Measurements from ENCODE around the gene PAQR7. TPM values are rescaled to one million over a fixed set of nuclear protein-coding genes. Genes with fewer than 3 reads are reported as not detected.

Gene PAQR7
- total RNA-seq, 2 experiments from 2014 or later, result 1.1 to 1.5 TPM

- no peak overlapping the region for H3K4me3 ChIP-seq (ENCODE audit: low read length)
- ATAC-seq (ENCODE audit: poor library complexity) (no peak), DNase-seq (no peak)
- Mint-ChIP-seq H3K4me1 (ENCODE audit: low read depth) (peaks cover 10% of the 10 kb centered on the region), H3K27ac (no peak overlapping the region), H3K9me3 (no peaks in the 10 kb centered on the region), H3K4me3 (peak overlapping the region; percentile 7), H3K27me3 (no peaks in the 10 kb centered on the region), H3K36me3 (ENCODE audit: low read depth) (no peaks in the 10 kb centered on the region)
- ChIA-PET CTCF (no interaction called here), POLR2A (no interaction called here)
- TF ChIP-seq CTCF (IDR thresholded peaks at IDR 0.05), result no peak
- H3K27me3 ChIP-seq (ENCODE audit: control insufficient read depth in 1 of 2, insufficient read depth in 2 of 2, low read length in 2 of 2), result no peaks in the 10 kb centered on the region
- intact Hi-C loops (cut with DNase I, micrococcal nuclease), result no loop called here
- H3K9me3 ChIP-seq (ENCODE audit: control insufficient read depth in 1 of 2, insufficient read depth in 1 of 2, low read length in 2 of 2), result no peaks in the 10 kb centered on the region
- H3K4me1 ChIP-seq (ENCODE audit: insufficient read depth, low read length), result peaks cover 17% of the 10 kb centered on the region
- no peaks in the 10 kb centered on the region for H3K36me3 ChIP-seq (ENCODE audit: insufficient read depth, low read length)
- H3K27ac ChIP-seq (ENCODE audit: low read depth in 1 of 2, low read length in 2 of 2), result no peak overlapping the region
Observed at GRCh38 chr1:25872713-25873112, 2.8 kb downstream of the PAQR7 start.

GRCh38 chr1:25871704-25872494 is 3.6 kb downstream of the PAQR7 start:
- DNase-seq (no peak), ATAC-seq (ENCODE audit: poor library complexity) (no peak)
- Histone ChIP-seq H3K9me3 (ENCODE audit: control insufficient read depth in 1 of 2, insufficient read depth in 1 of 2, low read length in 2 of 2) (no peaks in the 10 kb centered on the region), H3K27ac (ENCODE audit: low read depth in 1 of 2, low read length in 2 of 2) (no peak overlapping the region), H3K4me3 (ENCODE audit: low read length) (no peak overlapping the region), H3K36me3 (ENCODE audit: insufficient read depth, low read length) (no peaks in the 10 kb centered on the region), H3K27me3 (ENCODE audit: control insufficient read depth in 1 of 2, insufficient read depth in 2 of 2, low read length in 2 of 2) (no peaks in the 10 kb centered on the region), H3K4me1 (ENCODE audit: insufficient read depth, low read length) (peaks cover 17% of the 10 kb centered on the region)
- Mint-ChIP-seq H3K36me3 (ENCODE audit: low read depth) (no peaks in the 10 kb centered on the region), H3K27me3 (no peaks in the 10 kb centered on the region), H3K9me3 (no peaks in the 10 kb centered on the region), H3K4me3 (no peak overlapping the region), H3K27ac (no peak overlapping the region), H3K4me1 (ENCODE audit: low read depth) (peaks cover 10% of the 10 kb centered on the region)
- intact Hi-C loops (cut with DNase I, micrococcal nuclease), result loop anchor here in 1 of 2 experiments (1.0 kb wide), 1 partner anchor 96 kb away; no protein-coding TSS in a partner anchor
- ChIA-PET CTCF (no interaction called here), POLR2A (no interaction called here)
- no peak for TF ChIP-seq CTCF (IDR thresholded peaks at IDR 0.05)

GRCh38 chr1:25871086-25871703 is 4.3 kb downstream of the PAQR7 start:
- no peak for TF ChIP-seq CTCF (IDR thresholded peaks at IDR 0.05)
- Mint-ChIP-seq H3K27me3 (no peaks in the 10 kb centered on the region), H3K9me3 (no peaks in the 10 kb centered on the region), H3K27ac (no peak overlapping the region), H3K4me3 (no peak overlapping the region), H3K36me3 (ENCODE audit: low read depth) (no peaks in the 10 kb centered on the region), H3K4me1 (ENCODE audit: low read depth) (peaks cover 9% of the 10 kb centered on the region)
- Histone ChIP-seq H3K9me3 (ENCODE audit: control insufficient read depth in 1 of 2, insufficient read depth in 1 of 2, low read length in 2 of 2) (no peaks in the 10 kb centered on the region), H3K4me3 (ENCODE audit: low read length) (no peak overlapping the region), H3K36me3 (ENCODE audit: insufficient read depth, low read length) (no peaks in the 10 kb centered on the region), H3K27ac (ENCODE audit: low read depth in 1 of 2, low read length in 2 of 2) (no peak overlapping the region), H3K4me1 (ENCODE audit: insufficient read depth, low read length) (peaks cover 17% of the 10 kb centered on the region), H3K27me3 (ENCODE audit: control insufficient read depth in 1 of 2, insufficient read depth in 2 of 2, low read length in 2 of 2) (no peaks in the 10 kb centered on the region)
- POLR2A ChIA-PET, result no interaction called here
- DNase-seq (no peak), ATAC-seq (ENCODE audit: poor library complexity) (no peak)
- intact Hi-C loops (cut with DNase I, micrococcal nuclease), result loop anchor here in 1 of 2 experiments (1.0 kb wide), 1 partner anchor 95 kb away; no protein-coding TSS in a partner anchor
- CTCF ChIA-PET, result no interaction called here

Measured in CD4-positive, alpha-beta T cell (primary cell).